ENCODE data around the gene CDCA8.

The CDCA8 gene

DNA sequence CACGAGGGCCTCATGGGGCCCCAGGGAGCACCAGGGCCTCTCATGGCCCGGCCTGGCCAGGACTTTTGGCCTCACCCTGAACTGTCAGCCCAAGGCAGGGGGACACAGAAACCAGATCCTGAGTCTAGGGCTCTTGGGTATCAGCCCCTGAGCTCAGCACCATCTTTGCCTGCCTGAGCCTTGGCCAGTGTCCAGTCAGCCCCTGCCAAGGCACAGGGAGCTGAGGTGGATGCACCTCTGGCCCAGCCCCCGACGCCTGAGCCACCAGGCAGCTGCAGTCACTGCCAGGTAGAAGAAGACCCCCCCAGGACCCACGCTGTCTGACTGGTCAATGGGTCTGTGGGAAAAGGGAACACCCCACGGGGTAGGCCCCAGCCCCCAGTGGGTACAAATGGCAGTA is 25.3 kb downstream of the CDCA8 start:
- in situ Hi-C loops (cut with MboI; ENCODE audit: low sequenced_read_pairs, unreplicated experiment), result no loop called here
- TF ChIP-seq, protein P1, sequence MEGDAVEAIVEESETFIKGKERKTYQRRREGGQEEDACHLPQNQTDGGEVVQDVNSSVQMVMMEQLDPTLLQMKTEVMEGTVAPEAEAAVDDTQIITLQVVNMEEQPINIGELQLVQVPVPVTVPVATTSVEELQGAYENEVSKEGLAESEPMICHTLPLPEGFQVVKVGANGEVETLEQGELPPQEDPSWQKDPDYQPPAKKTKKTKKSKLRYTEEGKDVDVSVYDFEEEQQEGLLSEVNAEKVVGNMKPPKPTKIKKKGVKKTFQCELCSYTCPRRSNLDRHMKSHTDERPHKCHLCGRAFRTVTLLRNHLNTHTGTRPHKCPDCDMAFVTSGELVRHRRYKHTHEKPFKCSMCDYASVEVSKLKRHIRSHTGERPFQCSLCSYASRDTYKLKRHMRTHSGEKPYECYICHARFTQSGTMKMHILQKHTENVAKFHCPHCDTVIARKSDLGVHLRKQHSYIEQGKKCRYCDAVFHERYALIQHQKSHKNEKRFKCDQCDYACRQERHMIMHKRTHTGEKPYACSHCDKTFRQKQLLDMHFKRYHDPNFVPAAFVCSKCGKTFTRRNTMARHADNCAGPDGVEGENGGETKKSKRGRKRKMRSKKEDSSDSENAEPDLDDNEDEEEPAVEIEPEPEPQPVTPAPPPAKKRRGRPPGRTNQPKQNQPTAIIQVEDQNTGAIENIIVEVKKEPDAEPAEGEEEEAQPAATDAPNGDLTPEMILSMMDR (IDR thresholded peaks at IDR 0.05; ENCODE audit: borderline replicate concordance, control extremely low read depth, extremely low read depth, insufficient read depth, missing control alignments), result no peak
- DNase-seq (ENCODE audit: low spot score), result no peak

DNA sequence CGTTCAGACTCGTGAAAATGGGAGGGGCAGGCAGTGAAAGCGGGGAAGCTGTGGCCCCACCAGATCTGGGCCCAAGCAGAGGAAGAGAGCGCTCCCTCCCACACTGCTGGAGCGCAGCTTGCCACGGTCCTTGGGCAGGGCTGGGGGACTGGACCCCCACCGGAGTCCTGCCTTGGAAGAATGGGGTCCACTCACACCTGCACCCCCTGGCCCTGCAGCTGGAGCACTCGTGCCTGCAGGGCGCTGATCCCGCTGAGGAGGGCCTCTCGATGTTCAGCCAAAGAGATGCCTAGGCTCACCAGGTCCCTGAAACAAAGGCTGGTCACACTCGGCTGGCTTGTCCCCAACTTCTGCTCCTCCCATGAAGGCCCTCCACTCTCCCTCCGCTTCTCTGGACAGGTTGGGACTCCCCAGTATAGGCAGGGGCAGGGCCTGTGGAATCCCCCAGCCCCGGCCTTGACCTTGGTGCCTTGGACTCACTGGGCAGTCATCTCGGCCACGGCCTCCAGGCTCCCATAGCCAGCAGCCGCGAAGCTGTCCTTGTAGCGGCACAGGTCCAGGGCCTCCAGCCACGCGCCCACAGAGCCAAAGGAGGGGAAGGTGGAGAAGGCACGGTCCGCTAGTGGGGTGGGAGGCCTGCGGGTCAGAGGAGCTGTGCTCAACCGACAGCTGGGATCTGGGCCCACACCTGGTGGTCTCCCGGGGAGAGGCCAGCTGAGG is 26.0 kb downstream of the CDCA8 start:
- in situ Hi-C loops (cut with MboI; ENCODE audit: low sequenced_read_pairs, unreplicated experiment), result no loop called here
- DNase-seq (ENCODE audit: low spot score), result no peak
- TF ChIP-seq, protein P1 (IDR thresholded peaks at IDR 0.05; ENCODE audit: borderline replicate concordance, control extremely low read depth, extremely low read depth, insufficient read depth, missing control alignments), result no peak

DNA sequence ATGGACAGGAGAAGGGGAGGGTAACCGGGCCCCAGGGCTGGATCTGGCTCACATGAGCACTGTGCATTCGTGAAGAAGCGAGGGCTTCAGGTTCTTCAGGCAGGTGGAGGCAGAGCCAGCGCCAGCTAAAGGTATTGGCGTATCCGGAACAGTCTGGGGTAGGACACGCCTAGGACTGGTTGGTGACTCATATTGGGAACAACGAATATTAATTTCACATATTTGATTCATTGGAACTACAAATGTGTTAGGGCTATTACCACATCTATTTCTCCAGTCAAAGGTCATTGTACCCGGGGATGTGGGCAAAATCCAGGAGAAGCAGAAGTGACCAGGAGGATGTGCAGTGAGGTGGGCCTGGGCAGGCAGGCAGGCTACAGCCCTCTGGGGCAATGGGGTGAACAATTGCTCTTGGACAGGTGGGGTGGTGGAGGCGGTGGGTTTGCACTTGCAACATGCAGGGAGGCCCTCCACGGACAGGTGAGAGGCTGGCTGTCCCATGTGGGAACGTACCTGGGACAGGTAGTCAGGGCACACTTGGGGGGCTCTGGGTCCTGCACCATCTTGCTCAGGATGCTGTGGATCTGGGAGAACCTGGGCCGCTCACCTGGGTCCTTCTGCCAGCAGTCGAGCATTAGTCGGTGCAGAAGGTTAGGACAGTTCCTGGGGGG is 26.7 kb downstream of the CDCA8 start:
- TF ChIP-seq, protein P1 (IDR thresholded peaks at IDR 0.05; ENCODE audit: borderline replicate concordance, control extremely low read depth, extremely low read depth, insufficient read depth, missing control alignments), result no peak
- DNase-seq (ENCODE audit: low spot score), result no peak
- in situ Hi-C loops (cut with MboI; ENCODE audit: low sequenced_read_pairs, unreplicated experiment), result no loop called here

DNA sequence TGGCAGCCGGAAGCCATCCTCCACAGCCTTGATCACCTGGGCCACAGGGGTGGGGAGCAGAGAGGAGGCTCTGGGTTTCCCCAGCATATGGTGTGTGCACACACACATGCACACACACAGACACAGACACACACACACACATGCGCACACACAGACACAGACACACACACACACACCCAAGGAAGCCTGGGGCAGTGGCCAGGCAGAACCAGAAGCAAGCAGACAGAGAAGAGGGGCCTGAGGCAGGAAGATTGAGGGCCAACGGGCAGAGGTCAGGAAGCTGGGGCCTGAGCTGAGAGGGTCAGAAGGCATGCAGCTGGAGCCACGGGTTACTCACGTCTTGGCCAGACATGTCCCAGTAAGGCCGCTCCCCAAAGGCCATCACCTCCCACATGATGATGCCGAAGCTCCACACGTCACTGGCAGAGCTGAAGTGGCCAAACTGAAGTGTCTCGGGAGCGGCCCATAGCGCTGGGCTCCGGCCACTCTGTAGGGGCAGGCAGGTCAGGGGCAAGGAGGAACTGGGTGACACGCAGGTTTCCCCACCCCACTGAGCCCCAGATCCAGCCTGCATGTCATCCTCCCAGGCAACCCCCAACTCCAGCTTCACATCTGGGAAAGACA is 27.4 kb downstream of the CDCA8 start:
- TF ChIP-seq, protein P1 (IDR thresholded peaks at IDR 0.05; ENCODE audit: borderline replicate concordance, control extremely low read depth, extremely low read depth, insufficient read depth, missing control alignments), result no peak
- no peak for DNase-seq (ENCODE audit: low spot score)
- in situ Hi-C loops (cut with MboI; ENCODE audit: low sequenced_read_pairs, unreplicated experiment), result no loop called here

DNA sequence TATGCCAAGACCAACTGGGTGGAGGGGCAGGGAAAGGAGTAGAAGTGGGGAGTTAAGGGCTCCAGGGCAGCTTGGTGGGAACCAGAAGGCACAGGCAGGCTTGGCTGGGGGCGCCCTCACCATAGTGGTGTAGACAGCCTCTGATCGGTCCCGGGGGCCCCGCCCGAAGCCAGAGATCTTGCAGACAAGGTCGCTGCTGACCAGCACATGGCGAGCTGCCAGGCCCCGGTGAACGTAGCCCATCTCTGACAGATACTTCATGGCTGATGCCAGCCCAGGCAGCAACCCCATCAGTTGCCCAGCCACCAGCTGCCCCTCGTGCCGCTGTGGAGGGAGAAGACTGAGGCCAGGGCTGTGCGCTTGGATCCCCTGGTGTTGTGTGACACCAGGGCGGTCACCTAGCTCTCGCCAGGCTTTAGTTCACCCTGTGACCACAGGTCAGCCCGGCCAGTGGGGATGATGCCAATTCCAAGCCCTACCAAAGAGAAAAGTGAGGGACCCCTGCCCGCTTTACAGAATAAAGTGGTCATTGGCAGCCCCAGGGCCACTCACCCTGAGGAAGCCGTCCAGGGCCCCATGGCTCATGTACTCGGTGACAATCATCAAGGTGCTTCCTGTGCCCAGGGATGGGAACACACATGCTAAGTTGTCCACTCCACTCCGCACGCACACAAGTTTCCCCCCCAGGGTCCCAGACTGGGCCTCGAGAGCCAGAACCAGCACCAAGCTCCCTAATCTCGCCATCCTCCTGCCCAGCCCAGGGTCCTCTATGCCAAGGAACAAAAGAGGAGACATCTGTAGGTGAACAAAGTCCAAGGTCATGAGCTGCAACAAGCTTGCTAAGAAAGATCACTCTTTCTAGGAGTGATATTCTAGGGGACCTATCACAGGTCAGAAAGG is 28.2 kb downstream of the CDCA8 start:
- no peak for DNase-seq (ENCODE audit: low spot score)
- TF ChIP-seq, protein P1 (IDR thresholded peaks at IDR 0.05; ENCODE audit: borderline replicate concordance, control extremely low read depth, extremely low read depth, insufficient read depth, missing control alignments), result no peak
- in situ Hi-C loops (cut with MboI; ENCODE audit: low sequenced_read_pairs, unreplicated experiment), result no loop called here

DNA sequence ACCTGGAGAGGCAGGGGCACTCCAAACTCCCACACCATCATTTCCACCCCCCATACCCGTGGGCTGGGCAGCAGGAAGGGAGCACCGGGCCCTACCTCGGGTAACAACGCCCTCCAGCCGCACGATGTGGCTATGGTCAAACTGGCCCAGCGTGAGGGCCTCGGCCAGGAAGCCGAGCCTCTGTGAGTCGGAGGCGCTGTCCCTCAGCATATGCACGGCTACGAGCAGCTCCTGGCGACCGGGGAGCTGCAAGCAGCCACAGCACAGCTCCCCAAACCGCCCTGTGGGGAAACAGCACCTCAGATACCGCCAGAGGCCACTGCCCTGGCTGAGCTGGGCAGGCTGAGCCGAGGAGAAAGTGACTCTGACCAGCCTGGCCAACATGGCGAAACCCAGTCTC is 29.2 kb downstream of the CDCA8 start:
- TF ChIP-seq, protein P1 (IDR thresholded peaks at IDR 0.05; ENCODE audit: borderline replicate concordance, control extremely low read depth, extremely low read depth, insufficient read depth, missing control alignments), result no peak
- in situ Hi-C loops (cut with MboI; ENCODE audit: low sequenced_read_pairs, unreplicated experiment), result no loop called here
- no peak for DNase-seq (ENCODE audit: low spot score)

Measured in GM13976 (cell line).